Stimulated activated CD8-positive, alpha-beta memory T cell treated with anti-CD3 and anti-CD28 coated beads, Interleukin-4, amount 100 ng/mL, for 1 hour (primary cell): Measurements from ENCODE around the gene SLC25A22.
A peak's percentile ranks its signal among the peaks of the same experiment; 100 is the strongest.

Source experiments
- DNase-seq, 2 donors: peaks; one replicate each; pipeline ENCODE4 v3.0.0-alpha.2; 2020; ENCODE audit warnings: low read depth in 2 of 2, low spot score in 1 of 2

SLC25A22 gene

GRCh38 chr11:834371-835316 is 36.6 kb upstream of the SLC25A22 start:
- DNase-seq, result no peak

- no peak for DNase-seq
Observed at GRCh38 chr11:833849-834311, 35.8 kb upstream of the SLC25A22 start.

- no peak for DNase-seq
Observed at GRCh38 chr11:833114-833791, 35.2 kb upstream of the SLC25A22 start.

GRCh38 chr11:832529-833113 is 34.5 kb upstream of the SLC25A22 start, which contains the start of gene CD151:
Gene CD151 (plus strand): TSS chr11:832952. CDS start chr11:836070, 3,118 bp downstream.
- peak in 1 of 2 donors; percentile 29 for DNase-seq

GRCh38 chr11:831961-832528 is 34.0 kb upstream of the SLC25A22 start:
- DNase-seq, result no peak

- DNase-seq, result no peak
Observed at GRCh38 chr11:831118-831864, 33.2 kb upstream of the SLC25A22 start.

- peak in 1 of 2 donors; percentile 41 for DNase-seq
Observed at GRCh38 chr11:830295-831117, 32.4 kb upstream of the SLC25A22 start.

GRCh38 chr11:829847-830294 is 31.8 kb upstream of the SLC25A22 start:
- DNase-seq, result no peak

GRCh38 chr11:829176-829846 is 31.2 kb upstream of the SLC25A22 start:
- DNase-seq, result no peak

- DNase-seq, result no peak
Observed at GRCh38 chr11:828506-829175, 30.6 kb upstream of the SLC25A22 start.

GRCh38 chr11:827897-828192 is 29.8 kb upstream of the SLC25A22 start, which contains the start of gene CRACR2B:
Gene CRACR2B (plus strand): TSS chr11:827919. CDS start chr11:828608, 689 bp downstream.
- no peak for DNase-seq

GRCh38 chr11:827146-827896 is 29.2 kb upstream of the SLC25A22 start:
- no peak for DNase-seq

- no peak for DNase-seq
Observed at GRCh38 chr11:826836-827145, 28.7 kb upstream of the SLC25A22 start.

- DNase-seq, result no peak
Observed at GRCh38 chr11:826227-826621, 28.1 kb upstream of the SLC25A22 start.

GRCh38 chr11:825366-826226 is 27.5 kb upstream of the SLC25A22 start:
- no peak for DNase-seq

GRCh38 chr11:824942-825341 is 26.9 kb upstream of the SLC25A22 start:
- no peak for DNase-seq

- DNase-seq, result no peak
Observed at GRCh38 chr11:824292-824880, 26.3 kb upstream of the SLC25A22 start.
